ENCODE results near the gene SUMO3. TPM values are rescaled to one million over a fixed set of nuclear protein-coding genes. Genes with fewer than 3 reads are reported as not detected.

SUMO3 gene
- total and polyA plus RNA-seq, 2 experiments from 2014 or later = 89.8 to 95.9 TPM

- no peak for TF ChIP-seq CTCF (IDR thresholded peaks at IDR 0.05; ENCODE audit: low read depth, low read length)
- Histone ChIP-seq H3K4me3 (no peak overlapping the region), H3K4me1 (ENCODE audit: low read depth) (peaks cover 32% of the 10 kb centered on the region), H3K36me3 (no peaks in the 10 kb centered on the region), H3K27ac (no peak overlapping the region), H3K27me3 (no peaks in the 10 kb centered on the region), H3K9me3 (ENCODE audit: low read depth) (no peaks in the 10 kb centered on the region)
- no peak for DNase-seq (ENCODE audit: low read depth in 1 of 2, low spot score in 1 of 2)
Observed at GRCh38 chr21:44784810-44785209, 33.1 kb downstream of the SUMO3 start.

GRCh38 chr21:44783020-44783696, 34.7 kb downstream of the SUMO3 start:
- Histone ChIP-seq H3K27ac (no peak overlapping the region), H3K27me3 (no peaks in the 10 kb centered on the region), H3K4me1 (ENCODE audit: low read depth) (peaks cover 36% of the 10 kb centered on the region), H3K4me3 (no peak overlapping the region), H3K36me3 (no peaks in the 10 kb centered on the region), H3K9me3 (ENCODE audit: low read depth) (no peaks in the 10 kb centered on the region)
- TF ChIP-seq CTCF (IDR thresholded peaks at IDR 0.05; ENCODE audit: low read depth, low read length) = no peak
- DNase-seq (ENCODE audit: low read depth in 1 of 2, low spot score in 1 of 2) = no peak

GRCh38 chr21:44780767-44781459, 36.9 kb downstream of the SUMO3 start:
- no peak overlapping the region for H3K4me3 ChIP-seq
- no peaks in the 10 kb centered on the region for H3K27me3 ChIP-seq
- peaks cover 30% of the 10 kb centered on the region for H3K4me1 ChIP-seq (ENCODE audit: low read depth)
- peak in 1 of 2 donors; percentile 54 for DNase-seq (ENCODE audit: low read depth in 1 of 2, low spot score in 1 of 2)
- H3K36me3 ChIP-seq = peaks cover 7% of the 10 kb centered on the region
- TF ChIP-seq CTCF (IDR thresholded peaks at IDR 0.05; ENCODE audit: low read depth, low read length) = no peak
- H3K27ac ChIP-seq = no peak overlapping the region
- H3K9me3 ChIP-seq (ENCODE audit: low read depth) = no peaks in the 10 kb centered on the region

- no peak for TF ChIP-seq CTCF (IDR thresholded peaks at IDR 0.05; ENCODE audit: low read depth, low read length)
- Histone ChIP-seq H3K27ac (no peak overlapping the region), H3K9me3 (ENCODE audit: low read depth) (no peaks in the 10 kb centered on the region), H3K27me3 (no peaks in the 10 kb centered on the region), H3K4me3 (no peak overlapping the region), H3K4me1 (ENCODE audit: low read depth) (peaks cover 22% of the 10 kb centered on the region), H3K36me3 (peaks cover 14% of the 10 kb centered on the region)
- DNase-seq (ENCODE audit: low read depth in 1 of 2, low spot score in 1 of 2) = no peak
Observed at GRCh38 chr21:44780137-44780502, 37.7 kb downstream of the SUMO3 start.

GRCh38 chr21:44779417-44780136, 38.3 kb downstream of the SUMO3 start:
- TF ChIP-seq CTCF (IDR thresholded peaks at IDR 0.05; ENCODE audit: low read depth, low read length) = no peak
- Histone ChIP-seq H3K27ac (no peak overlapping the region), H3K36me3 (peaks cover 18% of the 10 kb centered on the region), H3K4me1 (ENCODE audit: low read depth) (peaks cover 22% of the 10 kb centered on the region), H3K9me3 (ENCODE audit: low read depth) (no peaks in the 10 kb centered on the region), H3K4me3 (no peak overlapping the region), H3K27me3 (no peaks in the 10 kb centered on the region)
- DNase-seq (ENCODE audit: low read depth in 1 of 2, low spot score in 1 of 2) = peak in 1 of 2 donors; percentile 58
